GM13976 (cell line): ENCODE data around the gene TOX4.

Experiments used
- DNase-seq: peaks from one replicate; pipeline ENCODE4 v3.0.0; 2012; ENCODE audit warnings: low spot score
- CTCF ChIP-seq: IDR thresholded peaks from 2 replicates; pipeline ENCODE4 v1.5.1; 2012; ENCODE audit warnings: borderline replicate concordance, mild to moderate bottlenecking; ENCODE audit not compliant: insufficient read depth; ENCODE audit errors: extremely low read depth, missing control alignments, control extremely low read depth
- in situ Hi-C: fragments of 300-500 bp; cut with MboI; formaldehyde crosslinking; loops from one replicate; pipeline ENCODE4 v1.12.0; 2022; ENCODE audit warnings: low sequenced_read_pairs, mixed read lengths, inconsistent platforms; ENCODE audit not compliant: unreplicated experiment

TOX4 gene

GRCh38 chr14:21476523-21476924 lies 471 bp upstream of the TOX4 start:
- no peak for TF ChIP-seq CTCF
- in situ Hi-C loops, result no loop called here
- DNase-seq, result peak; percentile 77

- no peak for DNase-seq
- in situ Hi-C loops, result no loop called here
- no peak for TF ChIP-seq CTCF
Observed at GRCh38 chr14:21486640-21487087, 9.7 kb downstream of the TOX4 start.

- no peak for TF ChIP-seq CTCF
- in situ Hi-C loops, result no loop called here
- DNase-seq, result no peak
Observed at GRCh38 chr14:21494902-21495762, 18.1 kb downstream of the TOX4 start.

GRCh38 chr14:21496453-21496852 lies 19.5 kb downstream of the TOX4 start:
- DNase-seq, result no peak
- in situ Hi-C loops, result no loop called here
- TF ChIP-seq CTCF, result no peak

GRCh38 chr14:21498540-21499526 lies 21.8 kb downstream of the TOX4 start:
- peak; percentile 10 for TF ChIP-seq CTCF
- in situ Hi-C loops, result no loop called here
- DNase-seq, result peak; percentile 46

- no peak for TF ChIP-seq CTCF
- in situ Hi-C loops, result no loop called here
- DNase-seq, result no peak
Observed at GRCh38 chr14:21501568-21501967, 24.6 kb downstream of the TOX4 start.
